SH-SY5Y (cell line): Measurements from ENCODE around the gene NFKB1.

Experiments used
- GATA2 ChIP-seq: IDR thresholded peaks from 2 replicates; pipeline ENCODE4 v1.6.1; 2011; ENCODE audit warnings: mild to moderate bottlenecking, low read depth, low read length
- GATA3 ChIP-seq: IDR thresholded peaks from 2 replicates; pipeline ENCODE4 v1.6.1; 2011; ENCODE audit warnings: low read depth, mild to moderate bottlenecking, low read length, moderate library complexity

GRCh38 chr4:102519925-102520324, 18.8 kb downstream of the NFKB1 start:
- TF ChIP-seq GATA3 (no peak), GATA2 (no peak)
